ENCODE results near the gene COG6. TPM values are rescaled to one million over a fixed set of nuclear protein-coding genes. Genes with fewer than 3 reads are reported as not detected.
A peak's percentile ranks its signal among the peaks of the same experiment; 100 is the strongest.

COG6 gene
- total and polyA plus RNA-seq, 2 of the 4 experiments (the other 2 are of a cell fraction): 22.8 to 37.5 TPM

DNA sequence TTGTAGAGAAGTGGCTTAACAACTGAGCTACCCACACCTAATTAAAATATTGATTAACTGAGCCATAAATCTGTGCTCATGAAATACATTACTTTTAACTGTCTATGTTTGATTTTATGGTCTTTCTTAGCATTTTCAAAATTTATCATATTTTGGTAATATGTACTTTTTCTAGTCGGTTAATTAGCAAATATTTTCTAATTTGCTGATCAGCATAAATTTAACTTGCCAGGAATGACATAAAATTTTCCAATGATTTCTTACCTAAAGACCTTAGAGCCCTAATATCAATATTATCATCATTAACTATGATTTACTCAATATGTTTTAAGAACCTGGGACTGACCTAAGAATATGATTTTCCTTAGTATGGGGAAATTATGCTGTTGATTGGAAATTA, 19.9 kb upstream of the COG6 start:
- no TSS peak for BruUV-seq (replicated peaks)
- intact Hi-C loops (cut with micrococcal nuclease): no loop called here

More for the DNA sequence above, 19.9 kb upstream of the COG6 start:
- H2BK15ac ChIP-seq (ENCODE audit: low read depth, low read length): no peak overlapping the region
- in situ Hi-C loops (cut with MboI; ENCODE audit: low sequenced_read_pairs) (no loop called here), dilution Hi-C loops (cut with HindIII; ENCODE audit: low sequenced_read_pairs, unreplicated experiment) (no loop called here)
- H3K9me3 ChIP-seq (ENCODE audit: control insufficient read depth, insufficient read depth, low read length): no peaks in the 10 kb centered on the region
- no peak overlapping the region for H3K14ac ChIP-seq (replicated peaks; ENCODE audit: low read depth, low read length)
- H2BK20ac ChIP-seq (ENCODE audit: low read depth, low read length): no peak overlapping the region
- H3K36me3 ChIP-seq (ENCODE audit: control insufficient read depth, insufficient read depth, low read length): no peaks in the 10 kb centered on the region
- no peaks in the 10 kb centered on the region for H3K4me1 ChIP-seq (ENCODE audit: control insufficient read depth, insufficient read depth, low read length)
- no peak overlapping the region for H3K56ac ChIP-seq (ENCODE audit: extremely low read depth, insufficient read depth, low read length)
- no peaks in the 10 kb centered on the region for H3K79me1 ChIP-seq (ENCODE audit: low read depth in 1 of 2, low read length in 2 of 2)
- ATAC-seq (ENCODE audit: low read depth): no peak
- peak; percentile 34; the same call in 1 of the 2 replicates for TF ChIP-seq MAFK (IDR thresholded peaks at IDR 0.05; ENCODE audit: low read depth, low read length)
- no peak for TF ChIP-seq BHLHE40 (IDR thresholded peaks at IDR 0.05; ENCODE audit: low read depth, low read length)
- no peak overlapping the region for H4K91ac ChIP-seq (ENCODE audit: insufficient read depth, low read depth, low read length)
- H4K5ac ChIP-seq (ENCODE audit: low read depth, low read length): no peak overlapping the region
- no CpG with 5 or more reads among the region's 1 CpG for WGBS, 2 experiments (ENCODE audit: extremely low coverage in 2 of 2, insufficient read length in 1 of 2)
- no peak overlapping the region for H2BK120ac ChIP-seq (ENCODE audit: low read depth, low read length)
- H3K27ac ChIP-seq (ENCODE audit: insufficient read depth, low read length): no peak overlapping the region
- no peak overlapping the region for H3K9ac ChIP-seq (ENCODE audit: low read depth, low read length)
- no peaks in the 10 kb centered on the region for H3K9me1 ChIP-seq (ENCODE audit: insufficient read depth, low read length)
- POLR2A ChIA-PET (ENCODE audit: unreplicated experiment): no interaction called here
- CTCF ChIA-PET: interaction anchor here (1.3 to 2.2 kb wide), 2 partner anchors 19 to 24 kb away, joined by 3 to 5 read pairs; no protein-coding TSS in a partner anchor
- H2AFZ ChIP-seq (replicated peaks; ENCODE audit: low read length, poor library complexity): no peak overlapping the region
- no peak overlapping the region for H2BK5ac ChIP-seq (ENCODE audit: low read depth, low read length, poor library complexity, severe bottlenecking)
- H4K8ac ChIP-seq (ENCODE audit: low read depth in 2 of 2, low read length in 2 of 2): no peak overlapping the region
- no peak overlapping the region for H3K23ac ChIP-seq (ENCODE audit: low read depth, low read length)
- no peak overlapping the region for H3K18ac ChIP-seq (ENCODE audit: low read depth, low read length)
- H2AK9ac ChIP-seq (replicated peaks; ENCODE audit: low read depth, low read length, poor library complexity): no peak overlapping the region
- H2AK5ac ChIP-seq (ENCODE audit: low read depth, low read length): no peak overlapping the region
- H3K4me3 ChIP-seq (ENCODE audit: insufficient read depth, low read depth, low read length): no peak overlapping the region
- no peak overlapping the region for H3K4ac ChIP-seq (ENCODE audit: low read depth, low read length)
- no peak overlapping the region for H3K4me2 ChIP-seq (ENCODE audit: low read depth, low read length)
- H3K27me3 ChIP-seq (ENCODE audit: control insufficient read depth, insufficient read depth, low read length): peaks cover 4% of the 10 kb centered on the region
- H4K20me1 ChIP-seq (ENCODE audit: insufficient read depth, low read length): no peaks in the 10 kb centered on the region
- no peak for DNase-seq

Measured in IMR-90 (cell line).